Activated CD4-positive, alpha-beta T cell treated with anti-CD3 and anti-CD28 coated beads, Interleukin-2, amount 10 ng/mL, durations not matched to agents 24 days and 14 days (primary cell): ENCODE measurements around the gene NDUFB7. TPM values are rescaled to one million over a fixed set of nuclear protein-coding genes. Genes with fewer than 3 reads are reported as not detected.
"Not testable (repeated sequence)": the region's sequence is repeated elsewhere in the genome, so short reads cannot be mapped to it uniquely, and the experiment has no call there.

Source experiments
- DNase-seq: peaks from one replicate; pipeline ENCODE4 v3.0.0; 2022
- H3K27ac Mint-ChIP-seq: one replicate; pipeline ENCODE4 v1.8.0; 2022; ENCODE audit warnings: mild to moderate bottlenecking, mixed read lengths
- H3K27me3 Mint-ChIP-seq: one replicate; pipeline ENCODE4 v1.8.0; 2022; ENCODE audit warnings: mixed read lengths
- H3K36me3 Mint-ChIP-seq: one replicate; pipeline ENCODE4 v1.8.0; 2022; ENCODE audit warnings: low read depth, mild to moderate bottlenecking, mixed read lengths
- H3K4me1 Mint-ChIP-seq: one replicate; pipeline ENCODE4 v1.8.0; 2021; ENCODE audit warnings: mixed read lengths
- H3K4me3 Mint-ChIP-seq: one replicate; pipeline ENCODE4 v1.8.0; 2022; ENCODE audit warnings: mild to moderate bottlenecking, moderate library complexity, mixed read lengths
- H3K9me3 Mint-ChIP-seq: one replicate; pipeline ENCODE4 v1.8.0; 2021; ENCODE audit warnings: mixed read lengths
- intact Hi-C: fragments of 100-400 bp; cut with micrococcal nuclease; formaldehyde crosslinking; loops from one replicate; pipeline ENCODE4 v1.15.1; 2023
- total RNA-seq: library from RNA; stranded (reverse); gene quantifications from 2 replicates; pipeline ENCODE4 v1.2.3, GENCODE V29; 2022

The NDUFB7 gene
- total RNA-seq, 1 donor from 2014 or later, result 132 TPM

GRCh38 chr19:14585187-14585586 is 13.3 kb upstream of the NDUFB7 start:
- H3K9me3 Mint-ChIP-seq, H3K27ac Mint-ChIP-seq, H3K27me3 Mint-ChIP-seq, intact Hi-C loops, H3K4me3 Mint-ChIP-seq, DNase-seq, H3K36me3 Mint-ChIP-seq, H3K4me1 Mint-ChIP-seq: not testable (repeated sequence)

- DNase-seq, H3K9me3 Mint-ChIP-seq, H3K27ac Mint-ChIP-seq, H3K27me3 Mint-ChIP-seq, H3K4me1 Mint-ChIP-seq, H3K4me3 Mint-ChIP-seq, H3K36me3 Mint-ChIP-seq, intact Hi-C loops: not testable (repeated sequence)
These were observed 12.5 kb upstream of the NDUFB7 start for GRCh38 chr19:14584372-14584771.

GRCh38 chr19:14582894-14583340 is 11.1 kb upstream of the NDUFB7 start, which contains the start of gene CLEC17A:
CLEC17A (plus strand) TSS chr19:14583084; CDS start chr19:14583161, 77 bp downstream.
- intact Hi-C loops, result no loop called here
- H3K9me3 Mint-ChIP-seq, result no peaks in the 10 kb centered on the region
- H3K36me3 Mint-ChIP-seq, result no peaks in the 10 kb centered on the region
- H3K4me3 Mint-ChIP-seq, result no peak within 1 kb of the TSS
- no peaks in the 10 kb centered on the region for H3K27me3 Mint-ChIP-seq
- H3K4me1 Mint-ChIP-seq, result peaks cover 2% of the 10 kb centered on the region
- no peak within 1 kb of the TSS for H3K27ac Mint-ChIP-seq
- DNase-seq, result no peak

GRCh38 chr19:14580623-14581237 is 8.9 kb upstream of the NDUFB7 start:
- H3K36me3 Mint-ChIP-seq, result no peaks in the 10 kb centered on the region
- DNase-seq, result no peak
- H3K9me3 Mint-ChIP-seq, result no peaks in the 10 kb centered on the region
- no peak overlapping the region for H3K4me3 Mint-ChIP-seq
- no peaks in the 10 kb centered on the region for H3K27me3 Mint-ChIP-seq
- peak overlapping the region; percentile 74 for H3K27ac Mint-ChIP-seq
- intact Hi-C loops, result no loop called here
- H3K4me1 Mint-ChIP-seq, result peaks cover 2% of the 10 kb centered on the region

GRCh38 chr19:14577885-14578427 is 6.1 kb upstream of the NDUFB7 start:
- H3K4me3 Mint-ChIP-seq, result no peak overlapping the region
- intact Hi-C loops, result loop anchor here (10.0 kb wide), 1 partner anchor 207 kb away; no protein-coding TSS in a partner anchor
- H3K9me3 Mint-ChIP-seq, result no peaks in the 10 kb centered on the region
- no peaks in the 10 kb centered on the region for H3K36me3 Mint-ChIP-seq
- H3K27ac Mint-ChIP-seq, result no peak overlapping the region
- H3K4me1 Mint-ChIP-seq, result peaks cover 8% of the 10 kb centered on the region
- H3K27me3 Mint-ChIP-seq, result no peaks in the 10 kb centered on the region
- DNase-seq, result no peak

GRCh38 chr19:14577264-14577663 is 5.4 kb upstream of the NDUFB7 start:
- H3K27ac Mint-ChIP-seq, result no peak overlapping the region
- intact Hi-C loops, result loop anchor here (10.0 kb wide), 1 partner anchor 208 kb away; no protein-coding TSS in a partner anchor
- no peak overlapping the region for H3K4me3 Mint-ChIP-seq
- no peaks in the 10 kb centered on the region for H3K9me3 Mint-ChIP-seq
- peaks cover 8% of the 10 kb centered on the region for H3K4me1 Mint-ChIP-seq
- no peaks in the 10 kb centered on the region for H3K27me3 Mint-ChIP-seq
- no peak for DNase-seq
- H3K36me3 Mint-ChIP-seq, result no peaks in the 10 kb centered on the region

- H3K4me3 Mint-ChIP-seq, result no peak overlapping the region
- no peak for DNase-seq
- no peaks in the 10 kb centered on the region for H3K9me3 Mint-ChIP-seq
- peaks cover 10% of the 10 kb centered on the region for H3K4me1 Mint-ChIP-seq
- no peak overlapping the region for H3K27ac Mint-ChIP-seq
- intact Hi-C loops, result loop anchor here (10.0 kb wide), 1 partner anchor 208 kb away; no protein-coding TSS in a partner anchor
- no peaks in the 10 kb centered on the region for H3K27me3 Mint-ChIP-seq
- peaks cover 2% of the 10 kb centered on the region for H3K36me3 Mint-ChIP-seq
These were observed 4.5 kb upstream of the NDUFB7 start for GRCh38 chr19:14576363-14576762.

- Mint-ChIP-seq H3K36me3 (peaks cover 3% of the 10 kb centered on the region), H3K4me3 (no peak overlapping the region), H3K4me1 (peaks cover 10% of the 10 kb centered on the region), H3K27ac (no peak overlapping the region), H3K27me3 (no peaks in the 10 kb centered on the region), H3K9me3 (no peaks in the 10 kb centered on the region)
- no peak for DNase-seq
- intact Hi-C loops, result loop anchor here (10.0 kb wide), 1 partner anchor 209 kb away; no protein-coding TSS in a partner anchor
These were observed 3.6 kb upstream of the NDUFB7 start for GRCh38 chr19:14575428-14575980.

- H3K9me3 Mint-ChIP-seq, result no peaks in the 10 kb centered on the region
- H3K4me3 Mint-ChIP-seq, result peak overlapping the region; percentile 91
- intact Hi-C loops, result loop anchor here (10.0 kb wide), 1 partner anchor 214 kb away; no protein-coding TSS in a partner anchor
- peaks cover 23% of the 10 kb centered on the region for H3K4me1 Mint-ChIP-seq
- peaks cover 18% of the 10 kb centered on the region for H3K36me3 Mint-ChIP-seq
- DNase-seq, result no peak
- peak overlapping the region; percentile 51 for H3K27ac Mint-ChIP-seq
- H3K27me3 Mint-ChIP-seq, result no peaks in the 10 kb centered on the region
These were observed 870 bp downstream of the NDUFB7 start for GRCh38 chr19:14570864-14571527.

GRCh38 chr19:14567079-14567478 is 4.8 kb downstream of the NDUFB7 start:
- Mint-ChIP-seq H3K36me3 (peaks cover 27% of the 10 kb centered on the region), H3K27me3 (no peaks in the 10 kb centered on the region), H3K9me3 (no peaks in the 10 kb centered on the region), H3K4me3 (no peak overlapping the region), H3K27ac (peak overlapping the region; percentile 53), H3K4me1 (peaks cover 19% of the 10 kb centered on the region)
- DNase-seq, result no peak
- intact Hi-C loops, result no loop called here

- DNase-seq, result no peak
- H3K4me1 Mint-ChIP-seq, result peaks cover 19% of the 10 kb centered on the region
- no peak overlapping the region for H3K27ac Mint-ChIP-seq
- no peak overlapping the region for H3K4me3 Mint-ChIP-seq
- no peaks in the 10 kb centered on the region for H3K27me3 Mint-ChIP-seq
- H3K36me3 Mint-ChIP-seq, result peaks cover 27% of the 10 kb centered on the region
- no peaks in the 10 kb centered on the region for H3K9me3 Mint-ChIP-seq
- intact Hi-C loops, result no loop called here
These were observed 5.2 kb downstream of the NDUFB7 start for GRCh38 chr19:14566712-14567077.

- H3K4me3 Mint-ChIP-seq, result no peak overlapping the region
- H3K27ac Mint-ChIP-seq, result no peak overlapping the region
- peaks cover 18% of the 10 kb centered on the region for H3K4me1 Mint-ChIP-seq
- no peak for DNase-seq
- no peaks in the 10 kb centered on the region for H3K9me3 Mint-ChIP-seq
- intact Hi-C loops, result no loop called here
- no peaks in the 10 kb centered on the region for H3K27me3 Mint-ChIP-seq
- H3K36me3 Mint-ChIP-seq, result peaks cover 24% of the 10 kb centered on the region
These were observed 5.8 kb downstream of the NDUFB7 start for GRCh38 chr19:14565765-14566711.

GRCh38 chr19:14565298-14565679 is 6.6 kb downstream of the NDUFB7 start:
- peaks cover 23% of the 10 kb centered on the region for H3K36me3 Mint-ChIP-seq
- intact Hi-C loops, result no loop called here
- no peak overlapping the region for H3K4me3 Mint-ChIP-seq
- H3K27ac Mint-ChIP-seq, result no peak overlapping the region
- H3K9me3 Mint-ChIP-seq, result no peaks in the 10 kb centered on the region
- no peaks in the 10 kb centered on the region for H3K27me3 Mint-ChIP-seq
- no peak for DNase-seq
- peaks cover 18% of the 10 kb centered on the region for H3K4me1 Mint-ChIP-seq
